ENCODE results near the gene TMED3.
A peak's percentile ranks its signal among the peaks of the same experiment; 100 is the strongest.

DNA sequence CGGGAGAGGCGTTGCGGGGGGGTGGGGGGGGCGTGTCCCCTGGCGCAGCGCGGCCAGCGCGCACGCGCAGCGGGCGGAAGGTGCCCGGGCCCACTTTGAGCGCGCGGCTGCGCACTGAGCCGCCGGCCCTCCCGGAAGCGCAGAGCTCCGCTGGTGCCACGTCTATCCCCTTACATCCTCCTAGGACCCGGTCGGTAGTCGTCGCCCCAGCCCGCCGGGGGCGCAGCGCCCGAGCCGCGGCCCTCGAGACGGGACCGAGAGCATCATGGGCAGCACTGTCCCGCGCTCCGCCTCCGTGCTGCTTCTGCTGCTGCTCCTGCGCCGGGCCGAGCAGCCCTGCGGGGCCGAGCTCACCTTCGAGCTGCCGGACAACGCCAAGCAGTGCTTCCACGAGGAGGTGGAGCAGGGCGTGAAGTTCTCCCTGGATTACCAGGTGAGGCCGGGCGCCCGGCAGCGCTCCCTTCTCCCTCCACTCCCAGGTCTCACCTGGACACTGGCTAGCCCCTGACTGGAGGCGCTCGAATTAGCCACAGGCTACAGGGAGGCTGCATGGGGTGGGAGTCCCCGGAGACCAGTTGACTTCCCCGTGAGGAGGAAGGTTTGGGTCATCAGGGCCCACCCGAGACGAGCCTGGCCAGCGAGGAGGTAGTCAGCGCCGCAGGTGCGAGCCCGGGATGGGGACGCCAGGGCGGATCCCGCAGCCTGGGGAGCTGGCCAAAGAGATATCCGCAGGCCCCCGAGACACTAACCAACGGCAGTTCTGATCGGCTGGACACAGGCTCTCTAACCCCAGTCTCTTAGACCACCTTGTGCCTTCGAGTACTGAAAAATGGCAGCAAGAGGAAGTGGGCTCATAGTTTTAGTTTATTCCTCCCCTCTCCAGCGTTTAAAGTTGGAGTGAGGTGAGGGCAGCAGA is at the start of gene TMED3:
- TF ChIP-seq, protein P1, sequence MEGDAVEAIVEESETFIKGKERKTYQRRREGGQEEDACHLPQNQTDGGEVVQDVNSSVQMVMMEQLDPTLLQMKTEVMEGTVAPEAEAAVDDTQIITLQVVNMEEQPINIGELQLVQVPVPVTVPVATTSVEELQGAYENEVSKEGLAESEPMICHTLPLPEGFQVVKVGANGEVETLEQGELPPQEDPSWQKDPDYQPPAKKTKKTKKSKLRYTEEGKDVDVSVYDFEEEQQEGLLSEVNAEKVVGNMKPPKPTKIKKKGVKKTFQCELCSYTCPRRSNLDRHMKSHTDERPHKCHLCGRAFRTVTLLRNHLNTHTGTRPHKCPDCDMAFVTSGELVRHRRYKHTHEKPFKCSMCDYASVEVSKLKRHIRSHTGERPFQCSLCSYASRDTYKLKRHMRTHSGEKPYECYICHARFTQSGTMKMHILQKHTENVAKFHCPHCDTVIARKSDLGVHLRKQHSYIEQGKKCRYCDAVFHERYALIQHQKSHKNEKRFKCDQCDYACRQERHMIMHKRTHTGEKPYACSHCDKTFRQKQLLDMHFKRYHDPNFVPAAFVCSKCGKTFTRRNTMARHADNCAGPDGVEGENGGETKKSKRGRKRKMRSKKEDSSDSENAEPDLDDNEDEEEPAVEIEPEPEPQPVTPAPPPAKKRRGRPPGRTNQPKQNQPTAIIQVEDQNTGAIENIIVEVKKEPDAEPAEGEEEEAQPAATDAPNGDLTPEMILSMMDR (IDR thresholded peaks at IDR 0.05) = peak in 2 of 6 experiments; percentile 28 to 40
- TF ChIP-seq POLR2A (IDR thresholded peaks at IDR 0.05) = peak in 1 of 2 donors; percentile 81

Measured in thyroid gland (tissue), 4 donors.